HEK293 (cell line): ENCODE results near the gene TDRD5.

Experiments
- RBAK ChIP-seq: fragments of 450-650 bp; formaldehyde crosslinking; IDR thresholded peaks from 2 replicates; pipeline ENCODE4 v1.5.1; 2016; ENCODE audit warnings: missing biosample characterization, missing genetic modification characterization
- ZNF140 ChIP-seq: fragments of 450-650 bp; formaldehyde crosslinking; IDR thresholded peaks from 2 replicates; pipeline ENCODE4 v1.5.1; 2016; ENCODE audit warnings: missing biosample characterization, missing genetic modification characterization
- ZNF274 ChIP-seq, 2 experiments: fragments of 200-500 bp in 1 of 2; fragments of 450-650 bp in 1 of 2; sonication (Bioruptor generic) in 1 of 2; formaldehyde crosslinking in 1 of 2; IDR thresholded peaks; 2 replicates each; pipeline versions ENCODE4 v1.5.1 to v1.6.1; 2014 to 2016; ENCODE audit warnings: borderline replicate concordance in 1 of 2, inconsistent platforms in 1 of 2, low read length in 1 of 2, missing biosample characterization in 1 of 2, missing genetic modification characterization in 1 of 2
- TF ChIP-seq, protein P1 (sequence below): fragments of 450-650 bp; formaldehyde crosslinking; IDR thresholded peaks from 2 replicates; pipeline ENCODE4 v1.5.1; 2016; ENCODE audit warnings: missing biosample characterization, missing genetic modification characterization
- TF ChIP-seq, protein P2 (sequence below): fragments of 450-650 bp; formaldehyde crosslinking; IDR thresholded peaks from 2 replicates; pipeline ENCODE4 v1.5.1; 2016; ENCODE audit warnings: missing biosample characterization, missing genetic modification characterization

DNA sequence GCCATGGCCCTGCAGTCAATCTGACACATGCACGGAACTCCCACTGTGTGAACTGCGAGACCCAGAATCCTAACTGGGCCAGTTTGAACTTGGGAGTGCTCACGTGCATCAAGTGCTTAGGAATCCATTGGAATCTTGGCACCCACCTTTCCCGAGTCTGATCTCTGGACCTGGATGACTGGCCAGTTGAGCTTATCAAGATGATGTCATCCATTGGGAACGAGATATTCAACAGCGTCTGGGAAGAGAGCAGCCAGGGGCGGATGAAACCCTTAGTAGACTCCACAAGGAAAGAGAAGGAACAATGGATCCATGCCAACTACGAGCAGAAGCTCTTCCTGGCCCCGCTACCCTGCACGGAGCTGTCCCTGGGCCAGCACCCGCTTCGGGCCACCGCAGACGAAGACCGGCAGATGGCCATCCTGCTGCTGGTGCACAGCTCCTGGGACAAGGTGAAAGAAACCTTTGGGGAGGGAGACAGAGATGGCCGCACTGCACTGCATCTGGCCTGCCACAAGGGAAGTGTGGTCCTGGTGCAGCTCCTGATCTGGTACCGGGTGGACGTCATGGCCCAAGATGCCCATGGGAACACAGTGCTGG, 3.1 kb upstream of the TDRD5 start:
- TF ChIP-seq, protein P1, sequence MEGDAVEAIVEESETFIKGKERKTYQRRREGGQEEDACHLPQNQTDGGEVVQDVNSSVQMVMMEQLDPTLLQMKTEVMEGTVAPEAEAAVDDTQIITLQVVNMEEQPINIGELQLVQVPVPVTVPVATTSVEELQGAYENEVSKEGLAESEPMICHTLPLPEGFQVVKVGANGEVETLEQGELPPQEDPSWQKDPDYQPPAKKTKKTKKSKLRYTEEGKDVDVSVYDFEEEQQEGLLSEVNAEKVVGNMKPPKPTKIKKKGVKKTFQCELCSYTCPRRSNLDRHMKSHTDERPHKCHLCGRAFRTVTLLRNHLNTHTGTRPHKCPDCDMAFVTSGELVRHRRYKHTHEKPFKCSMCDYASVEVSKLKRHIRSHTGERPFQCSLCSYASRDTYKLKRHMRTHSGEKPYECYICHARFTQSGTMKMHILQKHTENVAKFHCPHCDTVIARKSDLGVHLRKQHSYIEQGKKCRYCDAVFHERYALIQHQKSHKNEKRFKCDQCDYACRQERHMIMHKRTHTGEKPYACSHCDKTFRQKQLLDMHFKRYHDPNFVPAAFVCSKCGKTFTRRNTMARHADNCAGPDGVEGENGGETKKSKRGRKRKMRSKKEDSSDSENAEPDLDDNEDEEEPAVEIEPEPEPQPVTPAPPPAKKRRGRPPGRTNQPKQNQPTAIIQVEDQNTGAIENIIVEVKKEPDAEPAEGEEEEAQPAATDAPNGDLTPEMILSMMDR (tag by site-specific recombination), result no peak
- TF ChIP-seq ZNF274 (IDR thresholded peaks at IDR 0.05; ENCODE audit: low read length) (no peak), ZNF274 (tag by site-specific recombination; IDR thresholded peaks at IDR 0.05; ENCODE audit: borderline replicate concordance) (no peak), RBAK (no peak), ZNF140 (tag by site-specific recombination) (no peak)
- TF ChIP-seq, protein P2, sequence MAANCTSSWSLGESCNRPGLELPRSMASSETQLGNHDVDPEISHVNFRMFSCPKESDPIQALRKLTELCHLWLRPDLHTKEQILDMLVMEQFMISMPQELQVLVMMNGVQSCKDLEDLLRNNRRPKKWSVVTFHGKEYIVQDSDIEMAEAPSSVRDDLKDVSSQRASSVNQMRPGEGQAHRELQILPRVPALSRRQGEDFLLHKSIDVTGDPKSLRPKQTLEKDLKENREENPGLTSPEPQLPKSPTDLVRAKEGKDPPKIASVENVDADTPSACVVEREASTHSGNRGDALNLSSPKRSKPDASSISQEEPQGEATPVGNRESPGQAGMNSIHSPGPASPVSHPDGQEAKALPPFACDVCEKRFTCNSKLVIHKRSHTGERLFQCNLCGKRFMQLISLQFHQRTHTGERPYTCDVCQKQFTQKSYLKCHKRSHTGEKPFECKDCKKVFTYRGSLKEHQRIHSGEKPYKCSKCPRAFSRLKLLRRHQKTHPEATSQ, result no peak
